Gastrocnemius medialis (tissue), 4 donors: ENCODE data around the gene GART. TPM values are rescaled to one million over a fixed set of nuclear protein-coding genes. Genes with fewer than 3 reads are reported as not detected.
"Not testable (repeated sequence)": the region's sequence is repeated elsewhere in the genome, so short reads cannot be mapped to it uniquely, and the experiment has no call there.

Experiments
- ATAC-seq, 2 donors: fragments of 150-250 bp; one replicate each; pipeline ENCODE4 v1.9.1; 2016
- DNase-seq, 2 donors: peaks; one replicate each; pipeline ENCODE4 v3.0.0-alpha.2; 2019
- H3K27ac ChIP-seq, 4 donors: fragments of 200-600 bp; sonication (generic); 1 replicate in 1 of 4; 2 replicates in 3 of 4; pipeline ENCODE4 v1.5.1; 2016 to 2018; ENCODE audit warnings: mild to moderate bottlenecking in 2 of 4, moderate library complexity in 1 of 4
- H3K27me3 ChIP-seq, 3 donors: fragments of 200-600 bp; sonication (generic) in 2 of 3; 1 replicate in 1 of 3; 2 replicates in 2 of 3; pipeline versions ENCODE4 v1.5.1 to v1.6.0; 2016 to 2019; ENCODE audit warnings: mild to moderate bottlenecking in 1 of 3, moderate library complexity in 1 of 3
- H3K36me3 ChIP-seq, 2 donors: fragments of 200-600 bp; sonication (generic) in 1 of 2; one replicate each; pipeline ENCODE4 v1.5.1; 2017 to 2018
- H3K4me1 ChIP-seq, 2 donors: fragments of 200-600 bp; sonication (generic) in 1 of 2; one replicate each; pipeline ENCODE4 v1.5.1; 2016 to 2017; ENCODE audit warnings: mild to moderate bottlenecking in 2 of 2
- H3K4me3 ChIP-seq, 4 donors: fragments of 200-600 bp; sonication (generic) in 3 of 4; 1 replicate in 1 of 4; 2 replicates in 3 of 4; pipeline ENCODE4 v1.5.1; 2016 to 2019; ENCODE audit warnings: mild to moderate bottlenecking in 2 of 4
- H3K9me3 ChIP-seq, 3 donors: fragments of 200-600 bp; sonication (generic) in 2 of 3; 1 replicate in 1 of 3; 2 replicates in 2 of 3; pipeline ENCODE4 v1.5.1; 2016 to 2019
- POLR2A ChIP-seq, 2 donors: fragments of 450-650 bp; IDR thresholded peaks; one replicate each; pipeline ENCODE4 v1.6.1; 2017; ENCODE audit warnings: antibody characterized with exemption in 2 of 2, mild to moderate bottlenecking in 2 of 2, moderate library complexity in 2 of 2
- in situ Hi-C, 4 donors: fragments of 200-750 bp; cut with MboI; loops; one replicate each; pipeline versions ENCODE4 v1.15.0 to v1.8.0; 2017; ENCODE audit warnings: low sequenced_read_pairs in 4 of 4
- intact Hi-C: fragments of 100-400 bp; cut with DNase I; formaldehyde crosslinking; loops from one replicate; pipeline ENCODE4 v1.15.1; 2023; ENCODE audit warnings: low total_unique reads
- total RNA-seq, 4 donors: library from RNA; depleted of rRNA; stranded (reverse); fragments of >200 nt; gene quantifications; one replicate each; pipeline versions ENCODE4 v1.1.0 to v1.2.3, GENCODE V29; 2016
- TF ChIP-seq, protein P1 (sequence below), 5 experiments: fragments of 450-650 bp in 3 of 5; fragments of 200-600 bp in 2 of 5; sonication (generic) in 2 of 5; IDR thresholded peaks in 4 of 5; conservative IDR thresholded peaks in 1 of 5; 1 replicate in 4 of 5; 2 replicates in 1 of 5; pipeline ENCODE4 v1.5.1; 2016 to 2019; ENCODE audit warnings: antibody characterized with exemption in 5 of 5, mild to moderate bottlenecking in 3 of 5, moderate library complexity in 3 of 5

Gene GART
- total RNA-seq, 4 donors from 2014 or later: 46.3 to 97.5 (median 55.4) TPM

DNA sequence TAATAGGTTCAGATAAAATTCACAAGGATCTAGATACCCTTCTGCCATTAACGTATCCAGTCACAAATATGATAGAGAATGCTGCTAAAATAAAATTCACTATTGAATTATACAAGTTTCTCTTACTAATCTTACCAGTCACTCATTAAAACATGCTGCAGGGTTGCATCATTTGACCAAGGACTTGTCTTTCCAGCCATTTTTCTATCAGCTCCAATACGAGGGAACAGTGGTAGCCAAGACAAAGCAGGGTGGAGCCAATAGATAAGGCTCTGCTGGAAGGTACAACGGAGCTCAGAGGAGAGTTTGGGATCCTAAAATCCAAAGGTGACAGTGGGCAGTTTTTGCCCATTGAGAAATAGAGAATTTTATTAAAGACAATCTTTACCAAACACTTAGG, 42.5 kb upstream of the GART start:
- Histone ChIP-seq H3K36me3 (no peaks in the 10 kb centered on the region), H3K27ac (no peak overlapping the region), H3K27me3 (no peaks in the 10 kb centered on the region), H3K9me3 (no peaks in the 10 kb centered on the region), H3K4me3 (no peak overlapping the region), H3K4me1 (peaks cover 10 to 14% of the 10 kb centered on the region in 2 donors)
- intact Hi-C loops (no loop called here), in situ Hi-C loops (no loop called here)
- TF ChIP-seq, protein P1, sequence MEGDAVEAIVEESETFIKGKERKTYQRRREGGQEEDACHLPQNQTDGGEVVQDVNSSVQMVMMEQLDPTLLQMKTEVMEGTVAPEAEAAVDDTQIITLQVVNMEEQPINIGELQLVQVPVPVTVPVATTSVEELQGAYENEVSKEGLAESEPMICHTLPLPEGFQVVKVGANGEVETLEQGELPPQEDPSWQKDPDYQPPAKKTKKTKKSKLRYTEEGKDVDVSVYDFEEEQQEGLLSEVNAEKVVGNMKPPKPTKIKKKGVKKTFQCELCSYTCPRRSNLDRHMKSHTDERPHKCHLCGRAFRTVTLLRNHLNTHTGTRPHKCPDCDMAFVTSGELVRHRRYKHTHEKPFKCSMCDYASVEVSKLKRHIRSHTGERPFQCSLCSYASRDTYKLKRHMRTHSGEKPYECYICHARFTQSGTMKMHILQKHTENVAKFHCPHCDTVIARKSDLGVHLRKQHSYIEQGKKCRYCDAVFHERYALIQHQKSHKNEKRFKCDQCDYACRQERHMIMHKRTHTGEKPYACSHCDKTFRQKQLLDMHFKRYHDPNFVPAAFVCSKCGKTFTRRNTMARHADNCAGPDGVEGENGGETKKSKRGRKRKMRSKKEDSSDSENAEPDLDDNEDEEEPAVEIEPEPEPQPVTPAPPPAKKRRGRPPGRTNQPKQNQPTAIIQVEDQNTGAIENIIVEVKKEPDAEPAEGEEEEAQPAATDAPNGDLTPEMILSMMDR (IDR thresholded peaks at IDR 0.05 in 4 of 5, conservative IDR thresholded peaks at IDR 0.05 in 1 of 5): no peak
- TF ChIP-seq POLR2A (IDR thresholded peaks at IDR 0.05): no peak
- ATAC-seq (no peak), DNase-seq (no peak)

DNA sequence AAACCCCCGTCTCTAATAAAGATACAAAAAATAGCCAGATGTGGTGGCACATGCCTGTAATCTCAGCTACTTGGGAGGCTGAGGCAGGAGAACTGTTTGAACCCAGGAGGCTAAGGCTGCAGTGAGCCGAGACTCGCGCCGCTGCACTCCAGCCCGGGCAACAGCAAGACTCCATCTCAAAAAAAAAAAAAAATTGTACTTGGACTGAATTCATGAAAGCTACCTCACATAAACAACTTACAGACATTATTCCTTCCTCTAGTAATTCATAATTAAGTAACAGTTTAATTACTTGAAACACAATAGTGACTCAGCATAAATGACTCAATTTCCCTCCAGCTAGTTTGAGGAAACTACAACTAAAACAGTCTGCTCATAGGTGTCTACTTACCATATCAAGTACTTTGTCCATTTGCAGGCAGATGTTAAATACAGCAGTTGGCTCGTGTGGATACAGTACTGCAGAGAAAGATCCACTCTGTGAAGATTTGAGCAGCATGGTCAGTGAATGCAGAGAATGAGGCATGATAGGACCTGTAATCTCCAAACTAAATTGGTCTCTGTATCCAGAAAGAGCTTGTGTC, 37.1 kb upstream of the GART start:
- H3K4me1 ChIP-seq: no peaks in the 10 kb centered on the region
- no peaks in the 10 kb centered on the region for H3K27me3 ChIP-seq
- H3K27ac ChIP-seq: peak overlapping the region in 3 of 4 donors; percentile 48 to 59 (median 57)
- ATAC-seq: no peak
- H3K4me3 ChIP-seq: no peak overlapping the region
- H3K36me3 ChIP-seq: peaks cover 0 to 38% of the 10 kb centered on the region in 2 donors
- no peak for DNase-seq
- in situ Hi-C loops: no loop called here
- intact Hi-C loops: no loop called here
- no peaks in the 10 kb centered on the region for H3K9me3 ChIP-seq
- TF ChIP-seq, protein P1 (IDR thresholded peaks at IDR 0.05 in 4 of 5, conservative IDR thresholded peaks at IDR 0.05 in 1 of 5): no peak
- TF ChIP-seq POLR2A (IDR thresholded peaks at IDR 0.05): no peak

DNA sequence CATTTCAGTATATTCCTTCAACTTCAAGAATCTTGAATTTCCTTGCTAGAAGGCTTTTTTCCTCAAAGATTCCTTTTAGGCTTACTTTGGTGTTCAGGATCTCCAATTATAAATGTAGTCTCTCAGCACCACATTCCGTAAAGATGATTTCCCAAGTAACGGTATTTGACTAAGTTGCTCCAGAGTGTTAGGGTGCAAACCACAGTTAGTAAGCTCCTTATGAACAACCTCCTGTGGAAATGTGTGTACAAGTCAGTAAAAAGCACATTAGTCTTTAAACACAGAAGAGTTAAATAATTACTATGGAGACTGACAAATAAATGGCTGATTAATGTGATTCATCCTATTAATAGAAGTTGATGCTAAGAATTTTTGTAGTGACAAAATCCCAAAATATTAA, 36.3 kb upstream of the GART start:
- intact Hi-C loops (no loop called here), in situ Hi-C loops (no loop called here)
- Histone ChIP-seq H3K4me1 (no peaks in the 10 kb centered on the region), H3K4me3 (no peak overlapping the region), H3K27ac (no peak overlapping the region), H3K36me3 (peaks cover 0 to 46% of the 10 kb centered on the region in 2 donors), H3K9me3 (no peaks in the 10 kb centered on the region), H3K27me3 (no peaks in the 10 kb centered on the region)
- no peak for ATAC-seq
- DNase-seq: no peak
- TF ChIP-seq, protein P1 (IDR thresholded peaks at IDR 0.05 in 4 of 5, conservative IDR thresholded peaks at IDR 0.05 in 1 of 5): no peak
- no peak for TF ChIP-seq POLR2A (IDR thresholded peaks at IDR 0.05)

DNA sequence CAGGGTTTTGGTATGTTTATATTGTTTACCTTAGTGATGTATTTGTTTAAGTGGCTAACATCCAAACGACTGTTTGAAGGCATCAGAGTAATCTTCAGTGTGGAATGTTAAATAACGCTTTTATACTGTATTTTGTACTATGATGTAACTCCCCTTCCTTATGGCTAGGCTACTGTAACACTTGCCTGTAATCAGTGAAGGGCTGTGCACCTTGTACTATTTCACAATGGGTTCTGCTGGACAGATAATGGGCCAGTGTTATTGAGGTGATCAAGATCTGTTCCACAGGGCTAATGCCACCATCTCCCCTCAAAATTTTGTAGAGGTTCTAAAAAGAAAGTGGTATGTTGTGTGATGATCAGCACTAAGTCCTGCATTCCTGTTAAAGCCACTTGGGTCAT, 34.8 kb upstream of the GART start:
- intact Hi-C loops, in situ Hi-C loops: not testable (repeated sequence)

DNA sequence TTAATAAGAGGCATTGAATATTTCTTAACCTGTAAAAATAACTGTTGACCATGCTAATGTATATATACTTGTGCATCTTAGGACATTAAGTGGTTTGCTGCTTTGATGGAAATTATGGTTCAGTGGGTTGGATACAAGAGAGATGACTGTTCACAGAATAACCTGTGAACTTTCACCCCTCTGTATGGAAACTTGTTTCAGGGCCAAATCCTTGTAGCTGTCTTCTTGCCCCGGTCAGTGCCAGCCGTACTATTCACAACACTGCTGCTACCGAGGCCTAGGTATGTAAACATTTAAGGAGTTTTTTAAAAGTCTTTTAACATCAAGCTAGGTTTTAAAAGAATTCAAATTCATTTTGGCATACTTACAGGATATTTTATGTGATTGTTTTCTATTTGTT, 30.4 kb upstream of the GART start:
- Histone ChIP-seq H3K27me3 (no peaks in the 10 kb centered on the region), H3K36me3 (peaks cover 0 to 80% of the 10 kb centered on the region in 2 donors), H3K27ac (peak overlapping the region in 1 of 4 donors; percentile 1), H3K4me3 (no peak overlapping the region), H3K9me3 (no peaks in the 10 kb centered on the region), H3K4me1 (peaks cover 5 to 6% of the 10 kb centered on the region in 2 donors)
- in situ Hi-C loops (no loop called here), intact Hi-C loops (no loop called here)
- DNase-seq (no peak), ATAC-seq (no peak)
- TF ChIP-seq POLR2A (IDR thresholded peaks at IDR 0.05): no peak
- TF ChIP-seq, protein P1 (IDR thresholded peaks at IDR 0.05 in 4 of 5, conservative IDR thresholded peaks at IDR 0.05 in 1 of 5): no peak

More for the DNA sequence above, 34.8 kb upstream of the GART start:
- ATAC-seq, H3K27ac ChIP-seq, DNase-seq, H3K27me3 ChIP-seq, H3K9me3 ChIP-seq, H3K4me3 ChIP-seq, H3K4me1 ChIP-seq: not testable (repeated sequence)
- peaks cover 0 to 53% of the 10 kb centered on the region in 2 donors for H3K36me3 ChIP-seq
